Fibroblast of pulmonary artery (primary cell): Measurements from ENCODE around the gene SYNJ2.

Experiments
- DNase-seq: peaks from one replicate; pipeline ENCODE4 v3.0.0-alpha.2; 2010; ENCODE audit warnings: low read depth
- H3K4me3 ChIP-seq: replicated peaks from 2 replicates; pipeline ENCODE4 v1.5.1; 2011; ENCODE audit warnings: low read depth, mild to moderate bottlenecking, control low read depth, low read length, moderate library complexity
- TF ChIP-seq, protein P1 (sequence below): IDR thresholded peaks from 2 replicates; pipeline ENCODE4 v1.5.1; 2011; ENCODE audit warnings: mild to moderate bottlenecking, control low read depth, low read length, inconsistent platforms; ENCODE audit errors: missing control alignments

Gene SYNJ2

DNA sequence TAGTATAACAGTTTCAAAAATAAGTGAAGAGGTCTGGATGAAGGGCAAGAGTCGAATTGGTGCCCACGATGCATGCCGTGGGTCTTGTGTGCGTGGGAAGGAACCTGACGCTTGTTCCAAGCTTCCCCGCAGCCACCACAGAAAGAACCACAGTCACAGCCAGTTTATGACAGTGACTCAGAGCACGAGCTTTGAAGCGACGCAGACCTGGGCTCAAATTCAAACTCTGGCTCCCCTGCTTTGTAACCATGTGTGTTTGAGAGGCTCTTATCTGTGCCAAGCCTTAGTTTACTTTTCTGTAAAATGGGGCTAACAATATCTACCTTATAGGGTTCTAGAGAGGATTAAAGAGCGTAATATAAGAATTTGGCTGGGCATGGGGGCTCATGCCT is 65.5 kb downstream of the SYNJ2 start:
- H3K4me3 ChIP-seq: no peak overlapping the region
- DNase-seq: no peak

DNA sequence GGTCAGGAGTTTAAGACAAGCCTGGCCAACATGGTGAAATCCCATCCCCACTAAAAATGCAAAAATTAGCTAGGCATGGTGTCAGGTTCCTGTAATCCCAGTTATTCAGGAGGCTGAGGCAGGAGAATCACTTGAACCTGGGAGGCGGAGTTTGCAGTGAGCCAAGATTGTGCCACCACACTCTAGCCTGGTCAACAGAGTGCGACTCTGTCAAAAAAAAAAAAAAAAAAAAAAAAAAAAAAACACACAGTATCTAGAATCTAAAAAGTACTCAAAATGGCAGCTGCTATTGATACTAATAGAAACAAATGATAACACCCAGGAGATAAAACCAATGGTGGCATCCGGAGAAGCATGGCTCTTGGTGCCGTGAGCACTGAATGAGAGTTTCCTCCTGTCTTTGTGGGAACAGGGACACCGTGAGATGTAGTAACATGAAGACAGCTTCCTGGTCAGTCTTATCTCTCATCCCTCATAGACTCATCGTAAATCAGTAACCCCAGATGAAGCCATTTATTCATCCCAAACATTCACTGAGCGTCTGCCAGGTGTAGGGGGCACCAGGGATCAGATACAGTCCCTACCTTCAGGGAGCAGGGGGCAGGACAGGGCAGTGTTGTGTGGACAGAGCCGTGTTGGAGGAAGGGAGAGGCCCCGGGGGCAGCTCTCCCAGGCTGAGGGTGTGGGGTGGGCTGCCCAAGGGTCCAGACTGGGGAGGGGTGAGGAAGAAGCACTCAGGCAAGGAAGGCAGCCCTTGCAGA is 66.1 kb downstream of the SYNJ2 start:
- TF ChIP-seq, protein P1, sequence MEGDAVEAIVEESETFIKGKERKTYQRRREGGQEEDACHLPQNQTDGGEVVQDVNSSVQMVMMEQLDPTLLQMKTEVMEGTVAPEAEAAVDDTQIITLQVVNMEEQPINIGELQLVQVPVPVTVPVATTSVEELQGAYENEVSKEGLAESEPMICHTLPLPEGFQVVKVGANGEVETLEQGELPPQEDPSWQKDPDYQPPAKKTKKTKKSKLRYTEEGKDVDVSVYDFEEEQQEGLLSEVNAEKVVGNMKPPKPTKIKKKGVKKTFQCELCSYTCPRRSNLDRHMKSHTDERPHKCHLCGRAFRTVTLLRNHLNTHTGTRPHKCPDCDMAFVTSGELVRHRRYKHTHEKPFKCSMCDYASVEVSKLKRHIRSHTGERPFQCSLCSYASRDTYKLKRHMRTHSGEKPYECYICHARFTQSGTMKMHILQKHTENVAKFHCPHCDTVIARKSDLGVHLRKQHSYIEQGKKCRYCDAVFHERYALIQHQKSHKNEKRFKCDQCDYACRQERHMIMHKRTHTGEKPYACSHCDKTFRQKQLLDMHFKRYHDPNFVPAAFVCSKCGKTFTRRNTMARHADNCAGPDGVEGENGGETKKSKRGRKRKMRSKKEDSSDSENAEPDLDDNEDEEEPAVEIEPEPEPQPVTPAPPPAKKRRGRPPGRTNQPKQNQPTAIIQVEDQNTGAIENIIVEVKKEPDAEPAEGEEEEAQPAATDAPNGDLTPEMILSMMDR: no peak
- H3K4me3 ChIP-seq: no peak overlapping the region
- no peak for DNase-seq

More for the DNA sequence above, 65.5 kb downstream of the SYNJ2 start:
- TF ChIP-seq, protein P1: no peak

DNA sequence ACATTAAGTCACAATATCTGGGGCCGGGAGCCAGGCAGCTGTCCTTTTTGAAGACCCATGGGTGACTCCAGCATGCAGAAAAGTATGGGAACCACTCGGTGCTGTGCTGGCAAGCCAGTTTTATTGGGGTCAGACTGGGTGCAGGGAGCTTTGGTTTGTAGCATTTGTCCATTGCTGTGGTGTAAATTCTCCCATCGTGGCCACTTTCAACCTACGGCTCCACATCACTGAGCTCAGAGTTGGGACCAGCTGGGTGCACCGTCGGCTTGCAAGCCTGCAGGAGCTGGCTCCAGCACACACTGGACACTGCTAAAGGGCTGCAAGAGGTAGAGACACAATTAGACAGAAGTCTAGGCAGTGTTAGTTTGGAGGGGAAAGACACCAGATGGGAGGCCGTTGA is 66.9 kb downstream of the SYNJ2 start:
- no peak overlapping the region for H3K4me3 ChIP-seq
- DNase-seq: no peak
- TF ChIP-seq, protein P1: no peak

DNA sequence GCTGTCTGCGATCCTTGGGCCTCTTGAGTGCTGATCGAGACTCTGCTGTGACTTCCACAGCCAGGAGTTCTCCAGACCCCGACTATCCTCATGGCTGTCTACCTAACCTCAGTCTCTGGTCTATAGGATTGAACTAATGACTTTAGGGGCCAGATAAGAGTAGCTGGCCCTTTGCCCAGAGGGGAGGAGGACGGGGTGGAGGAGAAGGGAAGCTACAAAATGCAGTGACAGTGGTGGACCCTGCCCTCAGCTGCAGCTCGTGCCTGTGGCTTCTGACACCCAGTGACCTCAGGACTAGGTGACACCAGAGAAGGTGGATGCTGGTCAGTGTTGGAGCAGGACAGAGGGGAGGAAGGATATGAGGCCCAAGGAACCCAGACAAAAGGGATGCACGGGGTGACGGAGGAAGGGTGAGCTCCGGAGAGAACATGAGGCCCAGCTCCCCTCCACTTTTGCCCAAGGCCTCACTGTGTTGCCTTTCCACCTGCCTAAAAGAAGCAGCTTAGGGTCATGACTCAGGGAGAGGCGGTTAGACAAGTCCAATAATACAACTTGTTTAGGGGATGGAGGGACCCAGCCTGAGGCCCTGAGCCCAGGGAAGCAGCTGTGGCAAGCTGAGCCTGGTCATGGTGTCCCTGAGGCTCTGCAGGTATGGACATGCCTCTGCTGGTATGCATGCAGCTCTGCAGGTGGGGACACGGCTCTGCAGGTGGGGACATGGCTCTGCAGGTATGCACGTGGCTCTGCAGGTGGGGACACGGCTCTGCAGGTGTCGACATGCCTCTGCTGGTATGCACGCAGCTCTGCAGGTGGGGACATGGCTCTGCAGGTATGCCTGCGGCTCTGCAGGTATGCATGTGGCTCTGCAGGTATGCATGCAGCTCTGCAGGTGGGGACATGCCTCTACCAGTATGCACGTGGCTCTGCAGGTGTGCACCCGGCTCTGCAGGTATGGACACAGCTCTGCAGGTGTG is 67.7 kb downstream of the SYNJ2 start:
- no peak for DNase-seq
- TF ChIP-seq, protein P1: no peak
- no peak overlapping the region for H3K4me3 ChIP-seq

DNA sequence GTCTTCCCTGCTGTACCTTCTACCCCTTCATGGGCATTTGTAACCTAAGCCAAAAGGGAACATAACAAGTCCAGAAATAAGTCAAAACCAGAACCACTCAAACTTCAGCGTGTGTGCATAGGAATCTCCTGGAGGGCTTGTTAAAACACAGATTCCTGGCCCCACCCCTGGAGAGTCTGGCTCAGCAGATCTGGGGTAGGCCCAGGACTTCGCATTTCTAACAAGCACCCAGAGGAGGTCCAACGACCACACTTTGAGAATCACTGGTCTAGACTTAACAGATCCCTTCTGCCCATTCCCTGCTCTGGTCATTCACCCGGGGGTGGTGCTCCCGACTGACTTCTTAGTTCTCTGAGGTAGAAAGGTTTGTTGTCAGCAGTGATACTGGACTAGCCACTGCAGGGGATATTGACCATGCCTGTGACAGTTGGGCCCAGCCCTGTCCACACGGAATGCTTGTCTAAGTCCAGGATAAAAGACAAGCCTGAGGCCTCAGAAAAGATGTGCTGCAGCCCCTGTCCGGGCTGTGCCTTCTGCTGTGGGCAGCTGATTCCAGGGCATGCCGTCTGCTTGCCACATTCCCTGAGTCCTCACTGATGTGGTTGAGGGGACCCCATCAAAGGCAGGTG is 68.6 kb downstream of the SYNJ2 start:
- H3K4me3 ChIP-seq: no peak overlapping the region
- DNase-seq: no peak
- TF ChIP-seq, protein P1: no peak

DNA sequence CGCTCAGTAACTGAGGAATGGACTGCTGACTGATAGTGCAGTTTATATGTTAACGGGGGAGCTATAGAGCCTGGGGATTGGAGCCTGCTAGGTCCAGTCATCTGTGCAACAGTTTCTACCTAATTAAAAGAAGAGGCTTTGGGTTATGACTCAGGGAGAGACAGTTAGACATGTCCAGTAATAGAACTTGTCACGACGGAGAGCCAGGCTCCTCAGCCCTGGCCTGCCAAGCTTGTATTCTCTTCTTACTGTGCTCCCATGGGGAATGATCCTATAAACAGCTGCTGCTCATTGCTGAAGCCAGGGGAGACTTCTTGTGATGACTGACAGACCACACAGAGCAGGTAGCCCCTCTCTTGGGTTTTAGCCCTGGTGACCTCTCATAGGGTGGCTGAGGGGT is 69.3 kb downstream of the SYNJ2 start:
- DNase-seq: no peak
- TF ChIP-seq, protein P1: no peak
- H3K4me3 ChIP-seq: no peak overlapping the region
